Measurements from ENCODE around the gene TMEM232. TPM values are rescaled to one million over a fixed set of nuclear protein-coding genes. Genes with fewer than 3 reads are reported as not detected.
"Not testable (repeated sequence)": the region's sequence is repeated elsewhere in the genome, so short reads cannot be mapped to it uniquely, and the experiment has no call there.

Gene TMEM232
- 0.66 and 1.7 TPM in 2 replicates for total RNA-seq (2014; rRNA removed; shearing (Covaris generic))

DNA sequence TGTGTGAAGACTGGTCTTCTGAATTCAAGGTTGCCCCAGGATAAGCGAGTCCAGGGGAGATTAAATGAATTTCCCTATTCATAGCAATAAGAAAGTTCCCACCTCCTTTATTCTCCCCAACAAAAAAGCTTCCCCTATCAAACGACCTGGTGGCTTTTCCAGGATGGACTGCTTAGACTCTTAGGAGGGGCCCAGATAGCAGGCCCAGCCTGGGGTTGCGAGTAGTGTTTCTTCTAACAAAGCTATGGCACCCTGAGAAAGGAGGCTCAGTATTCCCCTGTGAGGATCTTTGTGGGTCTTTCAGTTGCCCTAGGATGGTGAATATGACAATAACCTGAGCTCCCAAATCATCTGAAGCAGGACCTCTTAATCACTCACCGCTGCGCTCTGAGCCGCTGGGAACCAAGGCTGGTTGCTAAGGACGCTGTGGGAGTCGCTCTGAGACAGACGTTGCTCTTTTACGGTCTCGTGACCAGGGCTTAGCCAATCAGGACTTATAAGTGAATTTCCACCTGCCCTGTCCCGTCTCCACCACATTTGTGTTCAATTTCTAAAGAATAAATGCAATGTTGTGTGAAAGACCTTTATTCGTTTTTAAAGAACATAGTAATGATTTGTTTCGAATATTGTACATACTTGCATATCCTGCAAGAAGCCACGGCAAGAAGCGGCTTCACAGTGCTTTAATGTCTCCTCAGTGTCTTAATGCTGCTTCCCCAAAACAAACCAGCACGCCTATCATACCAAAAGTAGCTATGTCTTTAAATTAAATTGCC, at the start of gene TMEM232:
Gene TMEM232, minus strand, starts transcription at position 423 of the 776 bp plus-strand sequence. CDS start 59,319 bp downstream, outside the sequence.
- DNase-seq (ENCODE audit: low spot score): no peak

DNA sequence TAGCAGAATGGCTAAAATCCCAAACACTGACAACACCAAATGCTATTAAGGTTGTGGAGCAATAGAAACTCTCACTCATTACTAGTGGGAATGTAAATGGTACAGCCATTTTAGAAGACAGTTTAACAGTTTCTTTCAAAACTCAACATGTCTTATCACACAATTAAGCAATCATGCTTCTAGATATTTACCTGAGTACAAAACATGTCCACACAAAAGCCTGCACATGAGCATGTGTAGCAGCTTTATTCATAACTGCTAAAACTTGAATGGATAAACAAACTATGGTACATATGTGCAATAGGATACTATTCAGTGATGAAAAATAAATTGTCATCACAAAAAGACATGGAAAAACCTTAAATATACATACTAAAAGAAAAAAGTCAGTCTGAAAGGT, 43.8 kb upstream of the TMEM232 start:
- no peak for DNase-seq (ENCODE audit: low spot score)

DNA sequence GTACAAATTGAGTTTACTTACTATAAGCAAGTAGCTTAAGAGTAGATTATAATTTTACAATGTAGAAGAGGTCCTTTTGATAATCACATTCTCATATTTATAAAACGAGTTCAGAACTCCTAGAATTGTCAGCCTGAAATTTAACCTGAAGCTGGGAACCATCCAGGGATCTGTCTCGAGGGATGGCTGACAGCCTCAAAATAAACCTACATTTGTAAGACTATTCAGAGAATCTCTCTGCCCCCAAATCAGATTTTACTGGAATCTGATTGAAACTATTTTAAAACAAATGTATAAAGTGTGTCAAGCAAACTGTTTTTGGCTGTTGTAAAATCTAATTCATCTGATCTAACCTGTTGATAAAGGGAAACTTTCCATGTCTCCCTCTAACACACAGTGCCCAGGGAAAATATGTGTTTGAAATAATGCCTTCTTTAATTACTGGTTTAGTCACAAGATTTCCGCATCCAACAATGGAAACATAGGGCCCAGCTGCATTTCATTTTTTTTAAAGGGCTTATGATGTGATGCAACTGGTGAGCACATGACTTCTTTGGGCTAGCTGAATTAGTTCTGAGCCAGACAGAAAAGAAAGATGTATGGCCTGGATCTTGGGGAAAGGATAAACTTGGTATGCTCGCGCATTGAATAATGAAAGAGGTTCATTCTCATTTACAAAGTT, 42.7 kb upstream of the TMEM232 start:
- peak; percentile 64 for DNase-seq (ENCODE audit: low spot score)

DNA sequence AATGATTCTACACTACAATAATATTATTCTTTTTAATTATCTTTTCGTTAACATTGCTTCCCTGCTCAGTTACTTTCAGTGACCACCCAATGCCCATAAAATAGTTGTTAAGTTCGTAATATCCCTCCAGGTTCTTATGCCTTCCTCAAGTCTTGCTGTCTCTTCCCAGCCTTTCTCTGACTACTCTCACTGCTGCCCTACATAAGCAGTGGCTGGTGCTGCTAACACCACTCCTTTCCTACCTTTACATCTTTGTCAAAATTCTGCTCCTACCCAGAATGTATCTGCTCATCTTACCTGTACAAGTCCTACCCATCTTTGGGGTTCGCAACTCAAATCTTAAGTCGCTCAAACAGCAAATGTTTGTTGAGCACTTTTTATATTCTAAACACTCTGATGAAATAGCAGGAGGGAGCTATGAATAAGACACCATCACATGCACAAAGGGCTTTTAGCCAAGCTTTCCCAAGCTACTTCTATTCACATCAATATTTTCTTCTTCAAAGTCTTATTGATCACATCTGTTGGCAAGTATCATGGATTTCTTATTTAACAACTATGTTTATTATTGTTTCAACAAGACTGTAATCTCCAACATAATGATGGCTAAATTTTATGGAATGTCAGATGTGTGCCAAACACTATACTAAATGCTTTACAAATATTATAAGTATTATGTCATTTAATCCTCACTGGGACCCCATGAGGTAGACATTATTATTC, 41.8 kb upstream of the TMEM232 start:
- no peak for DNase-seq (ENCODE audit: low spot score)

DNA sequence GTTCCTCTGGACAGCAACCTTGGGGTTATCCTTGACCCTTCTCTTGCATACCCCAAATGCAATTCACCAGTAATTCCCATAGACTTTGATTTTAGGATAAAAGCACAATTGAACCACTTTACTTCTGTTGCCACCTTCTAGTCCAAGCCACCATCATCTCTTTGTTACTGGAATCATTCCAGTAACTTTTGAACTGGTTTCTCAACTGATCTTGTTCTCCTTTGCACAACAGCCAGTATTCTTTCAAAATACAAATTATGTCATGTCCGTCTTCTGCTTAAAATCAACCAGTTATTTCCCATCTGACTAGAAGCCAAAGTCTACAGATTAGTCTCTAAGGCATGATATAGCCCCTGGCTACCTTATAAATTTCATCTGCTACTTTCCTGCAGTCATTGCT, 33.7 kb upstream of the TMEM232 start:
- no peak for DNase-seq (ENCODE audit: low spot score)

DNA sequence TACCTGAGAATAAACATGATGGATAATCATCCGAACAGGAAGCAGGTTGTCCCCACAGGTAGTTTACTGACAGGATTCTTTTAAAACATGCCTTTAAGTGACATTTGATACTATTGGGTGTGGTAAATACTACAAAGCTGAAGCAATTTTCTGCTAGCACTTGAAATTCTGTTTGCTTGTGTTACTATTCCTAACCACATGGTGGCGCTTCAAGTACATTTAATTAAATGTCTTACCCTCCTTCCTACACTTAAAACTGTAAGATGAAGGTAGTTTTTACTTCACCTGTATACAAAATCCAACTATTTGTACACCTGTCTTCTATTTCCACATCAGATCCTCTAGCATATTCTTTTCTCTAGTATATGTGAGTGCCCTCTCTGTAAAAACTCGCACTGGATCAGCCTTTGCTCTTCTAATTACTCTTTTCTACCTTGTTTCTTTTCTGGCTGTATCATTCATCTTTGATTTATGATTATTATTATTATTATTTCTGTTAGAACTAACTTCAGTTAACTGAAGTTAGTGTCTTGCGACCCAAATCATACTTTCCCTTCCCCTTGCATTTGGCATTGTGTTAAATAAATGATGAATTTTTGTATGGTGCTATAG, 30.8 kb upstream of the TMEM232 start:
- peak; percentile 49 for DNase-seq (ENCODE audit: low spot score)

DNA sequence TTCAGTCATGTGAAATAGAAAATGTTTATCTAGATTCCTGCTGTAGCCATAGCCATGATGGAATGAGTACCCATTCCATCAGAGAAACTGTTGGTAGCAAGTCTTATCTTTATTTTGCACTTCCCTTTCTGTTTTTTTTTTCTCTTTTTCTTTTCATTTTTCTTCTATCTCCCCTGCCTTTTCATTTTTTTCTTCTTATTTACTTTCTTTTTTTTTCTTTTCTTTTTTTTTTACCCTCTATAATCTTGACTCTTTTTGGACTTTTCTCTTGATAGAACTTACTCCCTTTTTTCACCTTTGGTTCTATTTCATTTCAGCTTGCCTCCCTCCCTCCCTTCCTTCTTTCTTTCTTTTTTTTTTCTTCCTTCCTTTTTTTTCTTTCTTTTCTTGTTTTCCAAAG, 27.7 kb upstream of the TMEM232 start:
- no peak for DNase-seq (ENCODE audit: low spot score)

DNA sequence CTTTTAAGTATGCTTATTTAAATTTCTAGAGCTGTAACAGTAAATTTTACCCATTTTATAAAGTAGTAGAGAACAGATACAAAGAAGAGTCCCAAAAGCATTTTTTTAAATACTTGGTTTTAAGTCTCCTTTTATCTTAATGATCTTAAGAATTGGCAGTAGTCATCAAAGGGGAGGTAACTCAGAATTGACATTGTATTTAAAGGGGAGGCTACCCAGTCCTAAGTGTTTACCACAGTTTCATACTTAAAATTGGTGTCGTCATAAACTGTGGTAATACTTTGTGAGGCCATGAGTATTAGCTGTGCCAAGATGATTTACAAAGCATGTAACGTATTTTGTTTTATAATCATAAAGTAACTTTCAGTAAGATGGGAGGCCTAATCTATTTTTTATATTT, 27.1 kb upstream of the TMEM232 start:
- DNase-seq (ENCODE audit: low spot score): no peak

DNA sequence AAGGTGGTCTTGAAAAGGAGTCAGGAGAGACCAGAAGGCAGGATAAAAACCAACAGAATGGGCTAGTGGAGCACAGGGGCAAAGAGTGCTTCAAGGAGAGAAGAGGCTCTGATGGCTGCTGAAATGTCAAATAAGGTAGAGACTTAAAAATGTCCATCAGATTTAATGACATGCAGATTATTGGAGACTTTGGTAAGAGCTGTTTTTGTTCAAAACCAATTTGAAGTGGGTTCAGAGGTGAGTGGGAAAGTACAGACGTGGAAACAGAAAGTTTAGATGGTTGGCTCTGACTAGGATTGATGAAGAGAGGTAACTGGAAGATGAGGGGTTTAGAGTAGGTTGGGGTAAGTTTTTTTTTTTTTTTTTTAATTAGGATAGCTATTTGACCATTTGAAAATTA, 26.5 kb upstream of the TMEM232 start:
- DNase-seq (ENCODE audit: low spot score): no peak

DNA sequence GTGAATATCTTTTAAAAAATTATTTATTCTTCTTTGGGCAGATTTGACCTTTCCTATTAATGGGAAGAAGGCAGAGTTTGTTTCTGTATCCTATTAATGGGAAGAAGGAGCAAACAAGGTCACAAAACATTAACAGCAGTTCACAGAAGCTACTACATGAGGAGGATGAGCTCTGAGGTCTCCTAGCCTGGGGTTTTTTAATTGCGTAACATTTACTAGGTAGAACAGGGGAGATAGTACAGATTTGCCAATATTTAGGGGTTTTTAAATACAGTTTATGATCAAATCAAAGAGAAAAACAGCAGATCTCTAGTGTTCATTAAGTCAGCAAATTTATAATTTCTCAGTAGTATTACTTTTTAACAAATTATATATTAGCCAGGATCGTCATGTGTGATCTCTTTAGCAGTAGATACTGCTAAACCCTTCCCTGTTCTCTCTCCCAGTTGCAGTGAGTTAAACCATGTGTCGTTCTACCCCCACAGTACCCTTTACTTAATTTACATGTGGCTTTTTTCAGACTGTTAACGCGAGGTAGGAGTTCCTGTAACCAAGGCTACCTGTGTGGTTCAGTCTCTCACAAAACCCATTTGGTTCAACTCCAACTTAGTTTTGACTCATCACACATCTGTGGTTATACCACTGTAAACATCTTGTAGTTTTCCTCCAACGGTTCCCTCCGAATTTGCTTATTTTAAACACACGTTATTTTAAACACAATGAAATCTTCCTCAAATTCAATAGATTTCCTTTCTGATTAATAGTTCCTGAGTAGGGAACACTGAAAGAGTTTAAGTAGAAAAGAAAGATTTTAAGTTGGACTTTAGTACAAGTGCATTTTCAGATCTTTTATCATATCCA, 25.7 kb upstream of the TMEM232 start:
- peak; percentile 91 for DNase-seq (ENCODE audit: low spot score)

DNA sequence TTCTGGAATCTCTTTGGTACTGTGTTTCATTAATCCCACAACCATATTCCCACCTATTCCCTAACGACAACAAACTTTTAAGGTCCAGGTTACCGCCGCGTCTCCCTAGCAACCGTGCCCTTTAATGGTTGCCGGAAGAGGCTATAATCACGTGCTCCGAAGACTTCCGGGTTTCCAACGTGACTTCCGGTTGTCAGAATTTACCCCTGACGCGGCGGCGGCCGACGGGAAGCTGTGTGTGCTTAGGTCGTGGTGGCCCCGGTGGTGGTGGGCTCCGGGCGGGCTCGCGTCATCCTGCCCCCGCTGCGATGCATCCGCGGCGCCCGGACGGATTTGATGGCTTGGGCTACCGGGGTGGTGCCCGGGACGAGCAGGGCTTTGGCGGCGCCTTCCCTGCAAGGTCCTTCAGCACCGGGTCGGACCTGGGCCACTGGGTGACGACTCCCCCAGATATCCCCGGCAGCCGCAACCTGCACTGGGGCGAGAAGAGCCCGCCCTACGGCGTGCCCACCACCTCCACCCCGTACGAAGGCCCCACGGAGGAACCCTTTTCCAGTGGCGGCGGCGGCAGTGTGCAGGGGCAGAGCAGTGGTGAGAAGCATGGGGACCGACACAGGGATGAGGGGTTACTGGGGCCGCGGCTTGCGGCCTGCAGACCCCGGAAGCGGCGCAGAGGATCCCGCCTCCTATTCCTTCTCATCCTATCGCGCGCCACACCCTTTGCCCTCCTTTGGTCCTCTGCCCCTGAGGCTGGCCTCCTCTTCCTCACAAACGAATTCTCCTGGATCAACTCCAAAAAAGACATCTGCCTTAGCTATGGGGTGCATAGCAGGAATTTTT, 12.6 kb upstream of the TMEM232 start, which contains the start of gene SLC25A46:
Gene SLC25A46, plus strand, starts transcription at position 196 of the 840 bp plus-strand sequence. Its CDS starts 113 bp downstream, at position 309.
- peak; percentile 89 for DNase-seq (ENCODE audit: low spot score)

DNA sequence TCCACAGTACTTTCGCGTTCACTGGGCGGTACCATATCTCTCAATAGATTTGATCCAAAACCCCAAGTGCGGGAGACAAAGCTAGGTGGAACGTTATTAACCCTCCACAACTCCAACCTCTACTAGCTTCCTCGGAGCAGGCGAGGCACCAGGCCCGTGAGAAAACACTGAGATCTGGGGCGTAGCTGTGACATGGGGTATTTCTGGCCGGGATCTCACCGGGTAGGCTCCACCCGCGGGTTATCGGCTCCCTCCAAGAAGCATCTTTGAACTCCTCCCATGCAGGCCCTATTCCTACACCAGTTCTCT, 12.0 kb upstream of the TMEM232 start:
- DNase-seq (ENCODE audit: low spot score): no peak

DNA sequence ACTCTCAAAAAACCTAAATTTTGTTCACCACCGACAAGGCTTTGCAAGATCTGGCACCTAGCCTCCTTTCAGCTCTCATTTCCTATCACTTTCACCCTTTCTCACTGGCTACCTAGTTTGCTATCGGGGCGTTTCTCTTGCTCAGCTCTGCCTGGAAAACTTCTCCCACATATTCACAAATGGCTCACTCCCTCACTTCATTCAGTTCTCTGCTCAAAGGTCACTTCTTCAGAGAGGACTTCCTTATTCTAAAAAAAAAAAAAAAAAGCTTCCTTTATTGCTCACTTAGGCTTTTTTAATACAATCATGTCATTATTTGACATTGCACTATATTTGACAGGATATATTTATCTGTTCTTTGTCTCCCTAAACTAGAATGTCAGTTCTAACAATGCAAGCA, 10.3 kb upstream of the TMEM232 start:
- DNase-seq (ENCODE audit: low spot score): no peak

DNA sequence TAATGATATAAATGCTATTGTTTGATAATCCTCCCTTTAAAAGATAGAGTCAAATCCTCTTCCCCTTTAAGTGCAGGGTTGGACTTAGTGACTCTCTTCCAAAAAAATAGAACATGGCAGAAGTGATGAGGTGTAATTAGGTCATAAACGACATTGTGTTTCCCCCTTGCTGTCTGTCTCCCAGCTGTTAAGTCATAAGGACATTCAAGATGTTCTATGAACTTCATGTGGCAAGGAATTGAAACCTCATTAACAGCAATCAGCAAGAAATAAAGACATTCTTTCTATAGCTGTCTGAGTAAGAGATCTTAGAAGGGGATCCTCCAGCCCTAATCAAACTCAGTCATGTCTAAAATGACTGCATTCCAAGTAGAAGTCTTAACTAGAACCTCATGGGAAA, 9.1 kb upstream of the TMEM232 start:
- no peak for DNase-seq (ENCODE audit: low spot score)

DNA sequence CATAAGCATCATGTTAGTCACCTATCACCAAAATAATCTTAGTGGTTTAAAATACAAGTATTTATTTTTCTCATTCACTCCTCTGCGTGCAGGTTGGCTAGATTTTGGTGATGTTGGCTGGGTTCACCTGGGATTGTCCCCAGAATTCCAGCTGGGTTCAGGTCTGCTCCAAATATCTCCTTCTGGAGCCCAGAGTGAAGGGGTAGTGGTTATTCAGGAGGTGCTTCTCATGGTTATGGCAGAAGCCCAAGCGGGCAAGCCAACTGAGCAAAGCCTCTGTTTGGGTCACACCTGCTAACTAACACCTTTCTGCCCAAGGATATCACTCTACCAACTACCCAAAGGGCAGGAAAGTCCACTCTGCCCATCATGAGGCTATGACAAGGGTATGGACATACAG, 7.6 kb upstream of the TMEM232 start:
- DNase-seq (ENCODE audit: low spot score): no peak

DNA sequence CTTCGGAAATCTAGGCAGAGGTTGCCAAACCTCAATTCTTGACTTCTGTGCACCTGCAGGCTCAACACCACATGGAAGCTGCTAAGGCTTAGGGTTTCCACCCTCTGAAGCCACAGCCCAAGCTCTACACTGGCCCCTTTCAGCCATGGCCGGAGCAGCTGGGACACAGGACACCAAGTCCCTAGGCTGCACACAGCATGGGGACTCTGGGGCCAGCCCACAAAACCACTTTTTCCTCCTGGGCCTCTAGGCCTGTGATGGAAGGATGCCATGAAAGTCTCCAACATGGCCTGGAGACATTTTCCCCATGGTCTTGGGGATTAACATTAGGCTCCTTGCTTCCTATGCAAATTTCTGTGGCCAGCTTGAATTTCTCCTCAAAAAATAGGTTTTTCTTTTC, 5.0 kb upstream of the TMEM232 start:
- DNase-seq (ENCODE audit: low spot score): not testable (repeated sequence)

DNA sequence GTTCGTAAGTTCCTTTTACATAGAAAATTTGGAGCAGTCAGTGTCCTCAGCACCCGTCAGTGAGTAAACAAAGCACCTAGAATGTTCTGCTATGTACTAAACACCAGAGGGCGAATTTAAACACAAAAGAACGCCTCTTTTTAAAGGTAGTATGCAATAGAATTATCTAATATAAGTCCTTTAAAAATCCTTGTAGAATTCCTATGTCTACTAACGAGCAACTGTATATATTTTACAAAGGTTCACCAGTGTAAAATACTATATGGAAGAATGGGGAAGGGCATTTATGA, 499 bp upstream of the TMEM232 start:
- no peak for DNase-seq (ENCODE audit: low spot score)

DNA sequence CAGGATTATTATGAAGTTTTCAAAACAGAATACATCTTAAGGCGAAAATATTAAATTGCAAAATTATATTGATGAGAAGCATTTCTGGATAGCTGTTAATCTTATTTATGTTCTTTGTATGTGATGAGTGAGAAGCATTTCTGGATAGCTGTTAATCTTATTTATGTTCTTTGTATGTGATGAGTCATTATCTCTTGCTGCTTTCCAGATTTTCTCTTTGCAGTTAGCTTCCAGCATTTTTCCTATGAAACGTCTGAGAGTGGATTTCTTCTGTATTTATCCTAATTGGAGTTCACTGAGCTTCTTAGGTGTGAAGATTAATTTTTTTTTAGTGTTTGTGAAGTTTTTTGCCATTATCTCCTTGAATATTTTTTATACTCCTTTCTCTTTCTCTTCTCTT, 8.2 kb downstream of the TMEM232 start:
- DNase-seq (ENCODE audit: low spot score): no peak

DNA sequence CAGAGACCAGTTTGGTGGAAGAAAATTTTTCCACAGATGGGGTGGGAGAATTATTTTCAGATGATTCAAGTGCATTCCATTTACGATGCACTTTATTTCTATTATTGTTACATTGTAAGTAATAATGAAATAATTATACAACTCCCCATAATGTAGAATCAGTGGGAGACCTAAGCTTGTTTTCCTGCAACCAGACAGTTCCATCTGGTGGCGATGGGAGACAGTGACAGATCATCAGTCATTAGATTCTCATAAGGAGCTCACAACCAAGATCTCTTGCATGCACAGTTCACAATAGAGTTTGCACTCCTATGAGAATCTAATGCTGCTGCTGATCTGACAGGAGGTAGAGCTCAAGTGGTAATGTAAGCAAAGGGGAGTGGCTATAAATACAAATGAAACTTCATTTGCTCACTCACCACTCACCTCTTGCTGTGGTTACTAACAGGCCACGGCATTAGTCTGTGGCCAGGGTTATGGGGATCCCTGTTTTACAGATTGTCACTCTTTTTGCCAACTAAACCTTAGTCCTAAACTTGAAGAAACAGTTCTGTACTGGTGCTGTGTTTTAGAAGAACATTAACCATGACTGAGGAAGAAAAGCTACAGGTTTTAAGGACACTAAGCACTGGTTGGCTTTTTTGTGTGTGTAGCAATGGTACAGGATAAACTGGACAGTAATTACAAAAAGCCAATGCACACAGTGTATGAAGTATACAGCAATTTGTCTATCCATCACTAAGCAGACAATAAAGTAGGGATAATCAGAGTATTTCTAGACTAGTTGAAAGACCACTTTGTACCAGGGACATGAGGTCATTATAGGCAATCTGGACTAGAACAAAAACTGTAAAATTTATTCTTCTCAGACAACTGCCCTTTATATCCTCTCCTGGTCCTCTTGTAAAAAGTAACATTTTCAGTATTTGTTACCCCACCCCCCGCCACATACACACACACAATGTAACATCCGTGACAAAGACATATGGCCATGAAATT, 9.9 kb downstream of the TMEM232 start:
- DNase-seq (ENCODE audit: low spot score): no peak
